ENCODE results near the gene NQO1.

GRCh38 chr16:69762814-69763598 is 36.6 kb upstream of the NQO1 start:
- TF ChIP-seq CTCF (conservative IDR thresholded peaks at IDR 0.05; ENCODE audit: low read length) (no peak), EZH2phosphoT487 (IDR thresholded peaks at IDR 0.05; ENCODE audit: borderline replicate concordance) (no peak)
